Measurements from ENCODE around the gene NPEPPS. TPM values are rescaled to one million over a fixed set of nuclear protein-coding genes. Genes with fewer than 3 reads are reported as not detected.
"Not testable (repeated sequence)": the region's sequence is repeated elsewhere in the genome, so short reads cannot be mapped to it uniquely, and the experiment has no call there.

NPEPPS gene
- total and polyA plus RNA-seq, 2 of the 8 experiments (the other 6 are each of a cell fraction or from before 2014, with no cell fraction given): 53.6 to 118 TPM

DNA sequence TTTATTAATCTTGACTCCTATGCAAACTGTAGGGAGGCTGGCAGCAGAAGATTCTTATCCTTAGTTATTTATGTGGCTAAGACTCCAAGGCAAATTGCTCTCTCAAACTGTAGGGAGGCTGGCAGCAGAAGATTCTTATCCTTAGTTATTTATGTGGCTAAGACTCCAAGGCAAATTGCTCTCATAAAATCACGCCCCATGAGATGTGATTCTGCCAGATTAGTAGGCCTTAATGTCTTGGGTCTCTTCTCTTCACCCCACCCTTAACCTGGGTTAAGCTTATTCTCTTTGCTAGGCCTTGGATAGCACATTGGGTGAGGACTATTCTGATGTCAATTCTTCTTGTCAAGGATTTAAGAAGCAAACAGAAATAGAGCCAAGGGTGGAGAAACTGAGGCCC, 9.5 kb upstream of the NPEPPS start:
- H2BK5ac ChIP-seq (ENCODE audit: low read depth, low read length); H3K23ac ChIP-seq (ENCODE audit: insufficient read length); H2BK12ac ChIP-seq (ENCODE audit: low read depth, low read length); H3K9me3 ChIP-seq (ENCODE audit: insufficient read depth in 2 of 2, low read depth in 1 of 2, low read length in 1 of 2); FAIRE-seq; H3K9ac ChIP-seq (replicated peaks in 1 of 4; ENCODE audit: extremely low read depth in 1 of 4, low read depth in 3 of 4, low read length in 3 of 4); H2AFZ ChIP-seq (ENCODE audit: low read length); H3K4ac ChIP-seq (replicated peaks; ENCODE audit: insufficient read length, low read depth, low read length); H3K4me3 ChIP-seq (ENCODE audit: extremely low read depth in 1 of 4, insufficient read depth in 2 of 4, low read depth in 3 of 4, low read length in 4 of 4); H3K27me3 ChIP-seq (replicated peaks in 1 of 4; ENCODE audit: control insufficient read depth in 3 of 4, extremely low read depth in 1 of 4, insufficient read depth in 3 of 4, low read length in 3 of 4); H3K18ac ChIP-seq (ENCODE audit: extremely low read depth, low read length); H3K79me1 ChIP-seq (ENCODE audit: low read depth, low read length); CTCF ChIA-PET (ENCODE audit: partially characterized antibody); POLR2A ChIA-PET (ENCODE audit: partially characterized antibody); H2BK120ac ChIP-seq (replicated peaks; ENCODE audit: low read depth, low read length); H2AK5ac ChIP-seq (ENCODE audit: low read depth, low read length); H3K36me3 ChIP-seq (ENCODE audit: control insufficient read depth in 2 of 4, insufficient read depth in 4 of 4, low read length in 3 of 4); H3K14ac ChIP-seq (ENCODE audit: insufficient read length); H4K5ac ChIP-seq (ENCODE audit: insufficient read length, low read depth, low read length); H3K23me2 ChIP-seq (ENCODE audit: low read depth, low read length); H4K91ac ChIP-seq (replicated peaks; ENCODE audit: insufficient read length, low read length); H3K56ac ChIP-seq (replicated peaks; ENCODE audit: insufficient read length, low read depth, low read length); H2BK20ac ChIP-seq (ENCODE audit: low read length); H3K79me2 ChIP-seq (ENCODE audit: control insufficient read depth in 1 of 2, insufficient read depth in 2 of 2, low read length in 2 of 2); DNase-seq (ENCODE audit: low read depth in 1 of 2, low spot score in 2 of 2); H4K8ac ChIP-seq (ENCODE audit: extremely low read depth, insufficient read depth, low read length); H3K4me1 ChIP-seq (replicated peaks in 1 of 4; ENCODE audit: control insufficient read depth in 3 of 4, insufficient read depth in 4 of 4, low read length in 3 of 4); H3K4me2 ChIP-seq (ENCODE audit: insufficient read depth in 1 of 2, low read depth in 2 of 2, low read length in 2 of 2); H2BK15ac ChIP-seq (ENCODE audit: low read length); H4K20me1 ChIP-seq (replicated peaks in 1 of 2; ENCODE audit: control insufficient read depth in 1 of 2, insufficient read depth in 2 of 2, low read length in 2 of 2); H3K27ac ChIP-seq (ENCODE audit: low read depth, low read length): not testable (repeated sequence)
- WGBS, 2 experiments (ENCODE audit: extremely low coverage in 1 of 2, insufficient coverage in 1 of 2, insufficient read length in 1 of 2, insufficient replicate concordance in 2 of 2, low coverage in 1 of 2, low lambda C conversion rate in 2 of 2, missing lambda C conversion rate in 1 of 2): 88% methylated on average over 1 of the region's 1 CpG; no CpG with 5 or more reads in 1 of the 2 experiments

DNA sequence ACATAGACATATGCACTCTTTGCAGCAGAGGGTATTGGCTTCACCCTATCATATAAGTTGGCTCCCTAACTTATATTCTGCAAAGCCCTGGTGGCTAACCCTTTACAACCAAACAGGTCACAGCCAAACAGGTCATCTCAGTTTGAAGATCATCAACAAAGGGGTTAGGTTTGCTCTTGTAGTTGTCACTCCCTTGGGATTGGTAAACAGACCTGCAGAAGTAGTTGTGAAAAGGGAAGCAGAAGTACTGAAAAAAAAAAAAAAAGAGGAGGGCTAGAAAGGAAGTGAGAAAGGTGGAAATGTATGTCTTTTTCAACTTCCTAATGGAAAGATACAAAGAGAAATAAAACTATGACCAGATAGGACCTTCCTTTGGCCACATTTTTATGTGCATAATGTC, 8.6 kb upstream of the NPEPPS start:
- H2BK5ac ChIP-seq (ENCODE audit: low read depth, low read length); H3K9me3 ChIP-seq (ENCODE audit: insufficient read depth in 2 of 2, low read depth in 1 of 2, low read length in 1 of 2); H2BK20ac ChIP-seq (ENCODE audit: low read length); H3K56ac ChIP-seq (replicated peaks; ENCODE audit: insufficient read length, low read depth, low read length); H4K20me1 ChIP-seq (replicated peaks in 1 of 2; ENCODE audit: control insufficient read depth in 1 of 2, insufficient read depth in 2 of 2, low read length in 2 of 2); H3K4me3 ChIP-seq (ENCODE audit: extremely low read depth in 1 of 4, insufficient read depth in 2 of 4, low read depth in 3 of 4, low read length in 4 of 4); H3K23me2 ChIP-seq (ENCODE audit: low read depth, low read length); H2BK15ac ChIP-seq (ENCODE audit: low read length); H2AK5ac ChIP-seq (ENCODE audit: low read depth, low read length); POLR2A ChIA-PET (ENCODE audit: partially characterized antibody); H3K4ac ChIP-seq (replicated peaks; ENCODE audit: insufficient read length, low read depth, low read length); H2BK120ac ChIP-seq (replicated peaks; ENCODE audit: low read depth, low read length); H3K14ac ChIP-seq (ENCODE audit: insufficient read length); H2AFZ ChIP-seq (ENCODE audit: low read length); H3K27ac ChIP-seq (ENCODE audit: low read depth, low read length); H3K4me1 ChIP-seq (replicated peaks in 1 of 4; ENCODE audit: control insufficient read depth in 3 of 4, insufficient read depth in 4 of 4, low read length in 3 of 4); H3K4me2 ChIP-seq (ENCODE audit: insufficient read depth in 1 of 2, low read depth in 2 of 2, low read length in 2 of 2); H3K27me3 ChIP-seq (replicated peaks in 1 of 4; ENCODE audit: control insufficient read depth in 3 of 4, extremely low read depth in 1 of 4, insufficient read depth in 3 of 4, low read length in 3 of 4); H3K79me2 ChIP-seq (ENCODE audit: control insufficient read depth in 1 of 2, insufficient read depth in 2 of 2, low read length in 2 of 2); DNase-seq (ENCODE audit: low read depth in 1 of 2, low spot score in 2 of 2); H3K18ac ChIP-seq (ENCODE audit: extremely low read depth, low read length); H2BK12ac ChIP-seq (ENCODE audit: low read depth, low read length); H3K23ac ChIP-seq (ENCODE audit: insufficient read length); CTCF ChIA-PET (ENCODE audit: partially characterized antibody); H4K8ac ChIP-seq (ENCODE audit: extremely low read depth, insufficient read depth, low read length); H4K5ac ChIP-seq (ENCODE audit: insufficient read length, low read depth, low read length); H3K36me3 ChIP-seq (ENCODE audit: control insufficient read depth in 2 of 4, insufficient read depth in 4 of 4, low read length in 3 of 4); H3K79me1 ChIP-seq (ENCODE audit: low read depth, low read length); FAIRE-seq; H4K91ac ChIP-seq (replicated peaks; ENCODE audit: insufficient read length, low read length); H3K9ac ChIP-seq (replicated peaks in 1 of 4; ENCODE audit: extremely low read depth in 1 of 4, low read depth in 3 of 4, low read length in 3 of 4): not testable (repeated sequence)

Data from H1 (cell line).